Testis (tissue), 2 donors: Measurements from ENCODE around the gene DPP6.

ENCODE experiments used
- CTCF ChIP-seq, 3 experiments: fragments of 450-650 bp in 2 of 3; fragments of 200-600 bp in 1 of 3; sonication (generic) in 1 of 3; IDR thresholded peaks; one replicate each; pipeline ENCODE4 v1.5.1; 2016 to 2019; ENCODE audit warnings: antibody characterized with exemption in 3 of 3, mild to moderate bottlenecking in 2 of 3, moderate library complexity in 1 of 3
- POLR2A ChIP-seq: fragments of 450-650 bp; IDR thresholded peaks from one replicate; pipeline ENCODE4 v1.6.1; 2017; ENCODE audit warnings: antibody characterized with exemption, mild to moderate bottlenecking, moderate library complexity

DNA sequence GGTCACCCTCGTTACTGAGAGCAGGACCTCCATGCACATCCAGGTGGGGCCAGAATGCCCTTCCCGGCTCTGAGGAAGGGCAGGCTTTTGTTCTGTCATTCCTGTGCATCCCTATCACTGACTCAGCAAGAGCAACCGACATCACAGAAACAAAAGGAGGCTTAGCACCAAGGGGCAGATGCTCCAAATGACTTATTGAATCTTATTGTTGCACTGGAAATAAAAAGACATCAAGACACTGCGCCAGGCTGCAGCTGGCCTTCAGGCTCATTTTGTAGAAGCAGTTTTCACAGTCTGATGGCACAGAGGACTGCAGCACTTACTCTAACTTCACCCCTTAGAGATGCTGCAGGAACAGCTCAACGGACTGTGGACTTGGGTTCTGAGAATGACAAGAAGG is 824.3 kb downstream of the DPP6 start:
- TF ChIP-seq CTCF (IDR thresholded peaks at IDR 0.05) (no peak), POLR2A (no peak)
